HG02763 (cell line): ENCODE results near the gene GET3.
"Not testable (repeated sequence)": the region's sequence is repeated elsewhere in the genome, so short reads cannot be mapped to it uniquely, and the experiment has no call there.

Experiments
- ATAC-seq: cut with Tn5 transposase; IDR thresholded peaks from one replicate; pipeline ENCODE4 v1.9.1; 2021; ENCODE audit warnings: mild to moderate bottlenecking, moderate library complexity; ENCODE audit not compliant: unreplicated experiment

Gene GET3

DNA sequence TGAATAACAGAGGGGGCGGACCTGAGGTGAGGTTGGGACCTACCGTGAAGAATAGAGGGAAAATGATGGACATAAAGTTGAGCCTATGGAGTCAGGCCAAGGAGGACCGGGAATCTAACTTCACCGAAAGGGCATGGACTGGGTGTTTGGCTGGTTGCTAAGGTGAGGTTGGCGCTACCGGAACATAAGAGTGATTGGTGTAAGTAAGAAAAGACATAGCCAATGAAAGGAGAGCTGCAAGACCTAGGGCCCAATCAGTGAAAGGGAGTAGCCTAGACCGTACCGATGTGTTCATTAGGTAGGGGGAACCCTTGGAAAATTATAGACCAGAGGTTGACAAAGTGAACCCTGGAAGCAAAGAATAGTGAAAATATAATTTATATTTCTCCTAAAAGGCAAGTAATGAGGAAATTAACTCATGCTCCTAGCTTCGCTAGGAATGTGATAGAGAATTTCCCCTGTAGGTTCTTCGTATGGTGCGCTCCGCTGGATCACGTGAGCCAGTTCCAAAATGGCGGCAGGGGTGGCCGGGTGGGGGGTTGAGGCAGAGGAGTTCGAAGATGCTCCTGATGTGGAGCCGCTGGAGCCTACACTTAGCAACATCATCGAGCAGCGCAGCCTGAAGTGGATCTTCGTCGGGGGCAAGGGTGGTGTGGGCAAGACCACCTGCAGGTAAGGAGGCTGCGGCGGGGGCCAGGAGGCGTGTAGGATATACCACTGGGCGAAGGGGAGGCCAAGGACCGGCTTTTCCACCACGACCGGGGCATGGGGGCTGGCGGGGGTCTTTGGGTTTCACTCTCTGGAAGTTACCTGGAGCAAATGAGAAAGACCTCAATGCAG lies at the start of gene GET3:
Gene GET3 (plus strand): TSS at position 503 of the 840 bp plus-strand sequence. CDS start 9 bp downstream, at position 512.
- peak; percentile 74 for ATAC-seq

- ATAC-seq, result no peak
Measured at GRCh38 chr19:12689012-12689411, 48.3 kb upstream of the GET3 start.

GRCh38 chr19:12689581-12690216 lies 47.6 kb upstream of the GET3 start:
- no peak for ATAC-seq

DNA sequence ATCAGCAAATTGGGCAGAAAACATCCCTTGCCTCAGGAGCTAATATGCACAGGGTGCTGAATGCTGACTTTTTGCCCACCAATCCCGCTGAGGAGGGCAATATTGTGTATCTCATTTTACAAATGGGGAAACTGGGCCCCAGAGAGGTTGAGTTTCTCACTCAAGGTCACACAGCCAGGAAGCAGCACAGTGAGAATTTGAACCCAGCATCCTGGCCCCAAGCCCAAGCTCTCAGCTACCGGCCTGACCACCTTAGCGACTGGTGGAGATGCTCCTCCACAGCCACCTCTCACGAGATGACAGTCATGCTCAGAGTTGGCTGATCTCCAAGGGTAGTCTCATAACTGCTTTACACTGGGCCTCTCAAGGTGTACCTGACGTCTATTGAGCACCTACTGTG lies 44.3 kb upstream of the GET3 start:
- ATAC-seq, result no peak

- no peak for ATAC-seq
Measured at GRCh38 chr19:12694641-12695040, 42.7 kb upstream of the GET3 start.

DNA sequence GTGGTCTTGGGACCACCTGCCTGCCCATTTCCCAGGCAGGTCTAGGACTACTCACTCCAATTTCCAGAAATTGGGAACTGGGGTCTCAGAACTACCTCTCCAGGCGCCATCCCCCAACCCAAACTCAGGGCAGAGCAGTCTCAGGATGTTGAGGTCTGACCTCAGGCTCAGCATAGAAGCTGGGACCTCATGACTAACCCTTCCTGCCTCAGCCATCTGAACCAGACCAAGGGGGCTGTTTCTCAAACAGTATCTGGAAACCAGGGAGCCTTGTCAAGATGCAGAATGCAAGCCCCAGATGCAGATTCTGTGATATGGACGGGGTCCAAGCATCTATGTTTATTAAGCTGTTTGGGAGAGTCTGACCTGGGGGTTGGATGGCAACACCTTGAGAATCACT lies 42.2 kb upstream of the GET3 start:
- ATAC-seq, result no peak

- ATAC-seq, result no peak
Measured at GRCh38 chr19:12695514-12695913, 41.8 kb upstream of the GET3 start.

DNA sequence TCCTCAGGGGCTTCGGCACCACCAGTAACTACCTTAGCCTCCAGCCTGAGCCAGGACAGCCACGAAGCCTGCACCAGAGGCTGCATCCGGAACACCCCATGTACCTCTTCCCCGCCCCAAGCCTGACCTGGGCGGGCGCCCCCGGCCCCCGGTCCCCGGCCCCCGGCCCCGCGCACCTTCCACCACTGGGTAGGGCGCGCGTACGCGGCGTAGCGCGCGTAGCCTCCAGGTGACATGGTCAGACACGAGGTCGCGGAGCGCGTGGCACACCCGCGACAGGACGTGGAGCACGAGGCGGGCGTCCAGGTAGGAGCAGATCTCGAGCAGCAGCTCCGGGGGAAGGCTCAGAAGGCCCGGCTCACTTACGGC lies 41.3 kb upstream of the GET3 start:
- ATAC-seq, result peak; percentile 24

DNA sequence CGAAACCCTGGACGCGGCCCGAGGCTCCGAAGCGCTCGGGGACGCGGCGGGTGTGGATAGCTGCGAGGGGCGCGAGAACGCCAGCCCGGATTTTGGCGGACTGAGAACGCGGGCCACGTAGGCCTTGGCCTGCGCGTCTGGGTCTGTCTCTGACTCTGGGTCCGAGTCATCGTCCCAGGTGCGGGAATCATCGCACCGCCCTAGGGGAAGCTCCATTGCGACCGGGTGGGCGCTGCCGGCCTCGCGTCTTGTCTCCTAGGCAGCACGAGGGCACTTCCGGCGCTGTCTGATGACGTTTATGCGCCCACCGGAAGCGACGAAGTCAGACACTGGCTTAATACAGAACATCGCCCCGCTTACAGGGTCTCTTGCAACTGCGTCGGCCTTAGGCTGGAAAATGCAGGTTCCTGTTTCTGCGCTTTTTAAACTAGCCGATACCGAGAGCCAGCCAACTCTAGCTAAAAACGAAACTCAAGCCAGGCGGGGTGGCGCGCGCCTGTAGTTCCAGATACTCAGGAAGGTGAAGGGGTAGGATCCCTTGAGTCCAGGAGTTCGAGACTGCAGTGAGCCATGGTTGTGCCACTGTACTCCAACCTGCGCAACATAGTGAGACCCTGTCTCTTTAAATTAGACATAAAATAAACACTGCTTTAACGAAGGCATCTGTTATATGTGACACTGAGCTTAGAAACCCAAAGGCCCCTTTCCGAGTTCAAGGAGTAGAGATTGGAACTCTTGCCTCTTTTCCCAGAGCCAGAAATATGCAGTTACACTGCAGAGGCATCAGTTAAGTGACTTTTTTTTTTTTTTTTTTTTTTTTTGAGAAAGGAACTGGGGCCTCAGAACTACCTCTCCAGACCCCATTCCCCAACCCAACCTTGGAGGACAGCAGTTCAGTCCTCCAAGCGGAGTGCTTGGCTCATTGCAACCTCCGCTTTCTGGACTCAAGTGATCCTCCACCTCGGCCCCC lies 40.6 kb upstream of the GET3 start, which contains the start of gene FBXW9:
Gene FBXW9 (minus strand): TSS at position 266 of the 970 bp plus-strand sequence. CDS start 50 bp downstream, at position 216.
- ATAC-seq, result peak; percentile 72

DNA sequence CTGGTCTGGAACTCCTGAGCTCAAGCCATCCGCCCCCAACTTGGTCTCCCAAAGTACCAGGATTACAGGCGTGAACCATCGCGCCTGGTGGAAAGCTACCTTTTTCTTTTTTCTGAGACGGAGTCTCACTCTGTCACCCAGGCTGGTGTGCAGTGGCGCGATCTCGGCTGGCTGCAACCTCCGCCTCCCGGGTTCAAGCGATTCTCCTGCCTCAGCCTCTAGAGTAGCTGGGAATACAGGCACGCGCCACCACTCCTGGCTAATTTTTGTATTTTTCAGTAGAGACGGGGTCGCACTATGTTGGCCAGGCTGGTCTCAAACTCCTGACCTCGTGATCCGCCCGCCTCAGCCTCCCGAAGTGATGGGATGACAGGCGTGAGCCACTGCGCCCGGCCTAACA lies 39.9 kb upstream of the GET3 start:
- not testable (repeated sequence) for ATAC-seq

DNA sequence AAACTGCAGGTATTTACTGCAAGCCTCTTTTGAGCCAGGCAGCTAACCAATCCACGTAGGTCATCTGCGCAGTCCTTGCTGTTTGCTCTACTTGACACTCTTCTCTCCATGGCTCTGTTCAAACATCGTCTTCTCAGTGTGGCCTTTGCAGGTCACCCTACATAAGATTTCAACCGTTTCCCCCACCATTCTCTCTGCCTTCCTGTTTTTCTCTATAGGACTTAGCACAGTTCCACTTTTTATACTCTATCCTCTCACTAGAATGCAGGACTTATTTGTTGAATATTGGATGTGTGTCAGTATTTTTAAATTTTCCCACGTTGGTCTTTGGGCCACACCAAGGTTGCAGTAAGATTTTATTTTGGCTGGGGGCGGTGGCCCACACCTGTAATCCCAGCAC lies 39.2 kb upstream of the GET3 start:
- no peak for ATAC-seq

DNA sequence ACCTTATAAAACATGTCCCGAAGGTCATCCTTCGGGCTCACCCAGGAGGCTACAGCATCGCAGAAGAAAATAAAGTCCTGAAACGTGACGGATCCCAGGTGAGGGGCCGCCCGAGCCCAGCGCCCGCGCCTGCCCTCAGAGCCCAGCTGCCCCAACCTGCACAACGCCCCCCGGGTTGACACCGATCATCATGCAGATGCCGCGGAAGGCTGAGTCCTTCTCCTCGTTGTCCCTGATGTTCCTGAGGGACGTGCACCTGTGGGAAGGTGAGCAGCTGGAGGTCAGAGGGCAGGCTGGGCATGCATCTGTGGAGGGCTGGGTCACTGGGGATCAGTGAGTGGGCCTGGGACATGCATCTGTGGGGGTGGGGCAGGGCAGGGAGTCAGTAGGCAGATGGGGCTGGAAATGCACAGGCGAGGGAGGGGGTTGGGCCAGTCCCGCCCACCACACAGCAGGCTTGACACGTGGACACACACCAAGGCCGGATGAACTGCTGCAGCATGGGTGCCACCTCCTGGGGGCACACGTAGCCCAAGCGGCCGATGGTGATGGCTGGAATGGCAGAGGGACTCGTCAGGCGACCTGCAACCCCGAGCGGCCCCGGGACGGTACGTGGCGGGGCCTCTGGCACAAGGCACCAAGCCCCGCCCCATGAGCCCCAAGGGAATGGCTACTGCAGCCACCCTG lies 35.6 kb upstream of the GET3 start:
- no peak for ATAC-seq

- ATAC-seq, result no peak
Measured at GRCh38 chr19:12703046-12703445, 34.3 kb upstream of the GET3 start.

DNA sequence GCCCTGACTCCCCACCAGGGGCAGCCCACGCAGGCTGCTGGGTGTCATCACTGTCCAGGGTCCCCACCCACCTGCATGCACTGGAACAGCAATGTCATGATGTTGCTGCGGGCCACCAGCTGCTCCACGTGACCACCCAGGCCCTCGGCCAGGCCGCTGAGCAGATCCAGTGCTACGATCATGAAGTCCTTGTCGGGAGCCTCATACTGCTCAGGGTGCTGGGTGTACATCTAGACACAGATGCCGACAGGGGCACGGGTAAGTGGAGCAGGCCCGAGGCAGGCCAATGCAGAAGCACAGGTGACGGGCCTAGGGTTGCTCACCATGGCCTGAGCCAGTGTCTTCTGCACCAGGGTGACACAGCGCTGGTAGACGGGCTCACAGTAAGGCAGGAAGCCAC lies 32.1 kb upstream of the GET3 start:
- ATAC-seq, result no peak

- no peak for ATAC-seq
Measured at GRCh38 chr19:12705654-12706331, 31.5 kb upstream of the GET3 start.

- no peak for ATAC-seq
Measured at GRCh38 chr19:12706332-12706718, 31.0 kb upstream of the GET3 start.

DNA sequence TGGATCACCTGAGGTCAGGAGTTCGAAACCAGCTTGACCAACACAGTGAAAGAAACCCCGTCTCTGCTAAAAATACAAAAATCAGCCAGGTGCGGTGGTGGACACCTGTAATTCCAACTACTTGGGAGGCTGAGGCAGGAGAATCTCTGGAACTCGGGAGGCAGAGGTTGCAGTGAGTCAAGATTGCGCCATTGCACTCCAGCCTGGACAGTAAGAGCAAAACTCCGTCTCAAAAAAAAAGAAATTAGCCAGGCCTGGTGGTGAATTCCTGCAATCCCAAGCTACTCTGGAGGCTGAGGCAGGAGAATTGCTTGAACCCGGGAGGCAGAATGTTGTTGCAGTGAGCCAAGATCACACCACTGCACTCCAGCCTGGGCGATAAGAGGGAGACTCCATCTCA lies 28.7 kb upstream of the GET3 start:
- ATAC-seq, result no peak

DNA sequence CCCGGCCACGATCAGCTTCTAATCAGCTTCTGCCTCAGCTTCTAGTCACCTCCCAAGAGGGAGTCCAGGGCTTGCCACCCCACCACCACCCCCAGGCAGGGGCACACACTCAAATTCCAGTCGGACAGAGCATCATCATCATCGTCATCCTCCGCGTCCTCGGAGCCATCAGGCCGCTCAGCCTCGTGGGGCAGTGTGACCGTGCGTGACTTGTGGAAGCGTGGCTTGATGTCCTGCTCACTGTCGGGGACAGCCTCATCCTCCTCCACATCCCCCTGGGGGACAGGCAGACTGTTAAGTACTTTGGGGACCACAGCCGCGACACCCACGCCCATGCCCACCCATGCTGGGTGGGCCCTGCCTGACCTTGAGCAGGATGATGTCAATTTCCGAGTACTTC lies 26.1 kb upstream of the GET3 start:
- ATAC-seq, result no peak

- not testable (repeated sequence) for ATAC-seq
Measured at GRCh38 chr19:12712077-12712476, 25.2 kb upstream of the GET3 start.

DNA sequence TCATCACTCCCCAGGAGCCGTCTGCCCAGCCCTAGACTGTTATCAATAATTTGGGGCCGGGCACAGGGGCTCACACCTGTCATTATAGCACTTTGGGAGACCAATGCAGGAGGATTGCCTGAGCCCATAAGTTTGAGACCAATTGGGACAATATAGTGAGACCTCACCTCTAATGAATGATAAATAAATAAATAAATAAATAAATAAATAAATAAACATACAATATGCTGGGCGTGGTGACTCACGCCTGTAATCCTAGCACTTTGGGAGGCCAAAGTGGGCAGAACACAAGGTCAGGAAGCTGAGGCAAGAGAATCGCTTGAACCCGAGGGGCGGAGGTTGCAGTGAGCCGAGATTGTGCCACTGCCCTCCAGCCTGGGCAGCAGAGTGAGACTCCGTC lies 24.0 kb upstream of the GET3 start:
- not testable (repeated sequence) for ATAC-seq
